Measurements from ENCODE around the gene CPXM2.

CPXM2 gene

DNA sequence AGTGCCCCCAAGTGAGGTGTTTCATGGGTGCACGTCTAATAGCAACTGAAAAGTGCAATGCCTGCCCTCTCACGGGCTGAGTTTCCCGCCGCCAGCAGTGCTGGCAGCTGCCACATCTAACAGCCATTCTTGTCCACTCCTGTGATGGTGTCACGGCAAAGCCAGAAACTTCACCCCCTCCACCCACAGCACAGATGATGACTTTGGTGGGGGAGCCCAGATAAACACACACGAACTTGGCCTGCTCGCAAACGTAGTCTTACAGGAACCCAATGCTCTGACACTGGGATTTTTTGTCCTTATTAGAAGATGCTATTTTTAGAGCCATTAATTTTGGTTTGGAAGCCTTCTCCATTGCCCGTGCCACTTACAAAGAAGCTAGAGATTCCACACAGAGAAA lies 26.7 kb downstream of the CPXM2 start:
- TF ChIP-seq FOXP2 (optimal IDR thresholded peaks at IDR 0.05; ENCODE audit: borderline replicate concordance, extremely low read depth, extremely low read length, insufficient read depth) (no peak), SIN3A (IDR thresholded peaks at IDR 0.05; ENCODE audit: borderline replicate concordance, insufficient read depth, low read length) (no peak), TAF1 (IDR thresholded peaks at IDR 0.05; ENCODE audit: borderline replicate concordance, insufficient read depth, low read length) (no peak), POLR2AphosphoS5 (IDR thresholded peaks at IDR 0.05; ENCODE audit: low read depth, low read length) (no peak)
- TF ChIP-seq, protein P1, sequence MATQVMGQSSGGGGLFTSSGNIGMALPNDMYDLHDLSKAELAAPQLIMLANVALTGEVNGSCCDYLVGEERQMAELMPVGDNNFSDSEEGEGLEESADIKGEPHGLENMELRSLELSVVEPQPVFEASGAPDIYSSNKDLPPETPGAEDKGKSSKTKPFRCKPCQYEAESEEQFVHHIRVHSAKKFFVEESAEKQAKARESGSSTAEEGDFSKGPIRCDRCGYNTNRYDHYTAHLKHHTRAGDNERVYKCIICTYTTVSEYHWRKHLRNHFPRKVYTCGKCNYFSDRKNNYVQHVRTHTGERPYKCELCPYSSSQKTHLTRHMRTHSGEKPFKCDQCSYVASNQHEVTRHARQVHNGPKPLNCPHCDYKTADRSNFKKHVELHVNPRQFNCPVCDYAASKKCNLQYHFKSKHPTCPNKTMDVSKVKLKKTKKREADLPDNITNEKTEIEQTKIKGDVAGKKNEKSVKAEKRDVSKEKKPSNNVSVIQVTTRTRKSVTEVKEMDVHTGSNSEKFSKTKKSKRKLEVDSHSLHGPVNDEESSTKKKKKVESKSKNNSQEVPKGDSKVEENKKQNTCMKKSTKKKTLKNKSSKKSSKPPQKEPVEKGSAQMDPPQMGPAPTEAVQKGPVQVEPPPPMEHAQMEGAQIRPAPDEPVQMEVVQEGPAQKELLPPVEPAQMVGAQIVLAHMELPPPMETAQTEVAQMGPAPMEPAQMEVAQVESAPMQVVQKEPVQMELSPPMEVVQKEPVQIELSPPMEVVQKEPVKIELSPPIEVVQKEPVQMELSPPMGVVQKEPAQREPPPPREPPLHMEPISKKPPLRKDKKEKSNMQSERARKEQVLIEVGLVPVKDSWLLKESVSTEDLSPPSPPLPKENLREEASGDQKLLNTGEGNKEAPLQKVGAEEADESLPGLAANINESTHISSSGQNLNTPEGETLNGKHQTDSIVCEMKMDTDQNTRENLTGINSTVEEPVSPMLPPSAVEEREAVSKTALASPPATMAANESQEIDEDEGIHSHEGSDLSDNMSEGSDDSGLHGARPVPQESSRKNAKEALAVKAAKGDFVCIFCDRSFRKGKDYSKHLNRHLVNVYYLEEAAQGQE (IDR thresholded peaks at IDR 0.05; ENCODE audit: insufficient read depth in 1 of 2, low read depth in 2 of 2, low read length in 2 of 2), result no peak

DNA sequence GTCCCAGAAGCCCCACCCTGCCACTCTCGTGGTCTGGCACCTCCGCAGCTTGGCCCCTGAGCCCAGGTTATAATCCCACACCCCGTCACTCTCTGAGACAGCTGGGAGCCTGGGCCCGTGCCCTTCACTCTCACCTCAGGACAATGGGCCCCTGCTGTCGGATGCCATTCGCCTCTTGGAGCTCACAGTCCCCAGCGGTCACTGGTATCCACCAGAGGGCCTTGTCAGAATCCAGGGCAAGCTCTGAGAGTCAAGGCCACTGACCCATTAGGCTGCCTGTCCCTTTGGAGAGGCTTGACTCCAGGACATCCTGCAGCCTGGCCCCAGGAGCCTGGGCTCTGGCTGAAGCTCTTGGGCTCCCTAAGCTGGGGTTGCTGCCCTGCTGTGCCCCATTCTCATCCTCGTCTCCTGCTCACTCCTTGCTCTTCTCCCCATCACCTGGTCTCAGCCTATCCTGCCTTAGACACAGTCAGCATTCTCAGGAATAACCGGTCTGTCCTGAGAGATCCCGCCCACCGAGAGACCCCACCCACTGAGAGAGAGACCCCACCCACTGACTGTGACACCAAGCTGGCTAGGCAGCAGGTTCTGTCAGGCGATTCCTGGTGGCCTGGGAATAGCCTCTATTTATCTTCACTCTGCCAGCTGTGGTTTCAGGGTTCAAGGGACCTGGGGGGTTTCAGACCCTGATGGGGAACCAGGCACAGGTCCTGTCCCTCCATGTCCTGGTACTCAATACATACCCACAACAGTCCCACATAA lies 27.7 kb downstream of the CPXM2 start:
- no peak for TF ChIP-seq FOXP2 (optimal IDR thresholded peaks at IDR 0.05; ENCODE audit: borderline replicate concordance, extremely low read depth, extremely low read length, insufficient read depth)
- no peak for TF ChIP-seq TAF1 (IDR thresholded peaks at IDR 0.05; ENCODE audit: borderline replicate concordance, insufficient read depth, low read length)
- TF ChIP-seq, protein P1 (IDR thresholded peaks at IDR 0.05; ENCODE audit: insufficient read depth in 1 of 2, low read depth in 2 of 2, low read length in 2 of 2), result no peak
- TF ChIP-seq SIN3A (IDR thresholded peaks at IDR 0.05; ENCODE audit: borderline replicate concordance, insufficient read depth, low read length), result no peak
- TF ChIP-seq POLR2AphosphoS5 (IDR thresholded peaks at IDR 0.05; ENCODE audit: low read depth, low read length), result no peak

DNA sequence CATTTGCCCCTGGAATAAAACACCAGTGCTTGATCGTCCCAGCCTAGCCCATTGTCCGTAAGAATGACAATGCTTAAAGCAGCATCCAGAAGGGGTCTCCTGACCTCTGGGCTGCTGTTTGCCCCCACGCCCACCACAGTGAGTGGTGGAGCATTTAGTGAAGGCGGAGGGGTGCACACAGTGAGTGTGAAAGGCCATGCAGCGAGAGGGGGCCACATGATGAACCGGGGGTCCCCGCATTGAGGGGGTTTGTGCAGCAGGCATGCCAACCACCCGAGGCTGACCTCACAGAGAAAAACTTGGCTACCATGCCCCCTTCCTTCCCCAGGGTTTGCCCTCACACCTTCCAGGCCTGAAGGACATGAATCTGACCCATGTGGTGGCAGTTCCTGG lies 28.4 kb downstream of the CPXM2 start:
- TF ChIP-seq TAF1 (IDR thresholded peaks at IDR 0.05; ENCODE audit: borderline replicate concordance, insufficient read depth, low read length), result no peak
- TF ChIP-seq SIN3A (IDR thresholded peaks at IDR 0.05; ENCODE audit: borderline replicate concordance, insufficient read depth, low read length), result no peak
- TF ChIP-seq, protein P1 (IDR thresholded peaks at IDR 0.05; ENCODE audit: insufficient read depth in 1 of 2, low read depth in 2 of 2, low read length in 2 of 2), result no peak
- no peak for TF ChIP-seq FOXP2 (optimal IDR thresholded peaks at IDR 0.05; ENCODE audit: borderline replicate concordance, extremely low read depth, extremely low read length, insufficient read depth)
- no peak for TF ChIP-seq POLR2AphosphoS5 (IDR thresholded peaks at IDR 0.05; ENCODE audit: low read depth, low read length)

DNA sequence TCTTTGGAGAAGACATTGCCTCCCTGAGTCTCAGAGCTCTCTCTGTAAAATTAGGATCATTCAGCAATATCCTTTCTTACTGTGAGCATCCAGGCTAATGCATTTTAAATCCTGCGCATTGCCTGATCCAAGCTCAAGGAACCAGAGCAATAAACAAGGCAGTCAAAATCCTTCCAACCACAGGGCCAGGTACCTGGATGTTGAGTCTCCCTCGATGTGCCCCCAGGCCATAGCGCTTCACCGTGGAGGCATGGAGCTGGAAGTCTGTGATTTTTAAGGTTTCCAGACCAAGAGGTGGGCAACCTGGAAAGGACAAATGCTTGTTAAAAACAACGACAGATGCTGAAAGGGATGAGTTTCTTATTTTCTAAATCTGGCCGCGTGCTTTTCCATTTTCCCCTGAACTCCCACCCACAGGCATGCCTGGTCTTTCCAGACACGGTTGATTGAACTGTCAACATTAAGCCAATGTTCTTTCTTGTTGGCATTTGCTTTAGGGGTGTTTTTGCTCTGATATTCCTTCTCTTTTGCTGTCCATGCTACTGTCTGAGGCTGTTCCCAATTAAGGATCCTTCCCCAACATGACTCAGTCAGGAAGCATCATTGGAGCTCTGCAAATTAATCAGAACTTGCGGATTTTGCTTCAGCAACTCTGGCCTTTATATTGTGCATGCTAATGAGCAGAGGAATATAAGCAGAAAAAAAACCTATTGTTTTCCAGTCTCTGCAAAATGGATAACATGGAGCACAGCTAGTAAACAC lies 29.0 kb downstream of the CPXM2 start:
- no peak for TF ChIP-seq POLR2AphosphoS5 (IDR thresholded peaks at IDR 0.05; ENCODE audit: low read depth, low read length)
- TF ChIP-seq, protein P1 (IDR thresholded peaks at IDR 0.05; ENCODE audit: insufficient read depth in 1 of 2, low read depth in 2 of 2, low read length in 2 of 2), result peak in 1 of 2 experiments; percentile 71; a peak in 2 of 4 replicates
- TF ChIP-seq FOXP2 (optimal IDR thresholded peaks at IDR 0.05; ENCODE audit: borderline replicate concordance, extremely low read depth, extremely low read length, insufficient read depth), result no peak
